ENCODE results near the gene RGS6. TPM values are rescaled to one million over a fixed set of nuclear protein-coding genes. Genes with fewer than 3 reads are reported as not detected.

RGS6 gene
- total and polyA plus RNA-seq, 4 donors: 0.06 to 5.3 (median 0.17) TPM; not detected in 1

GRCh38 chr14:72284176-72284575 lies 351.9 kb downstream of the RGS6 start:
- Histone ChIP-seq H3K36me3 (ENCODE audit: control insufficient read depth in 4 of 4, insufficient read depth in 3 of 4, low read depth in 1 of 4, low read length in 3 of 4) (no peaks in the 10 kb centered on the region), H3K9me3 (ENCODE audit: control insufficient read depth in 4 of 4, low read length in 3 of 4) (peaks cover 0 to 8% (median 6%) of the 10 kb centered on the region in 4 donors), H3K9ac (ENCODE audit: low read depth in 1 of 2, low read length in 2 of 2) (no peak overlapping the region), H3K4me1 (ENCODE audit: control insufficient read depth in 4 of 4, insufficient read depth in 4 of 4, low read length in 3 of 4) (no peaks in the 10 kb centered on the region), H3K27me3 (ENCODE audit: control insufficient read depth in 4 of 4, insufficient read depth in 4 of 4, low read length in 3 of 4) (peaks cover 0 to 3% (median 0%) of the 10 kb centered on the region in 4 donors), H3K4me3 (ENCODE audit: low read depth in 1 of 3, low read length in 3 of 3) (no peak overlapping the region), H3K27ac (ENCODE audit: low read depth in 1 of 2, low read length in 2 of 2) (no peak overlapping the region)
- DNase-seq (ENCODE audit: low spot score): no peak
- TF ChIP-seq, protein P1, sequence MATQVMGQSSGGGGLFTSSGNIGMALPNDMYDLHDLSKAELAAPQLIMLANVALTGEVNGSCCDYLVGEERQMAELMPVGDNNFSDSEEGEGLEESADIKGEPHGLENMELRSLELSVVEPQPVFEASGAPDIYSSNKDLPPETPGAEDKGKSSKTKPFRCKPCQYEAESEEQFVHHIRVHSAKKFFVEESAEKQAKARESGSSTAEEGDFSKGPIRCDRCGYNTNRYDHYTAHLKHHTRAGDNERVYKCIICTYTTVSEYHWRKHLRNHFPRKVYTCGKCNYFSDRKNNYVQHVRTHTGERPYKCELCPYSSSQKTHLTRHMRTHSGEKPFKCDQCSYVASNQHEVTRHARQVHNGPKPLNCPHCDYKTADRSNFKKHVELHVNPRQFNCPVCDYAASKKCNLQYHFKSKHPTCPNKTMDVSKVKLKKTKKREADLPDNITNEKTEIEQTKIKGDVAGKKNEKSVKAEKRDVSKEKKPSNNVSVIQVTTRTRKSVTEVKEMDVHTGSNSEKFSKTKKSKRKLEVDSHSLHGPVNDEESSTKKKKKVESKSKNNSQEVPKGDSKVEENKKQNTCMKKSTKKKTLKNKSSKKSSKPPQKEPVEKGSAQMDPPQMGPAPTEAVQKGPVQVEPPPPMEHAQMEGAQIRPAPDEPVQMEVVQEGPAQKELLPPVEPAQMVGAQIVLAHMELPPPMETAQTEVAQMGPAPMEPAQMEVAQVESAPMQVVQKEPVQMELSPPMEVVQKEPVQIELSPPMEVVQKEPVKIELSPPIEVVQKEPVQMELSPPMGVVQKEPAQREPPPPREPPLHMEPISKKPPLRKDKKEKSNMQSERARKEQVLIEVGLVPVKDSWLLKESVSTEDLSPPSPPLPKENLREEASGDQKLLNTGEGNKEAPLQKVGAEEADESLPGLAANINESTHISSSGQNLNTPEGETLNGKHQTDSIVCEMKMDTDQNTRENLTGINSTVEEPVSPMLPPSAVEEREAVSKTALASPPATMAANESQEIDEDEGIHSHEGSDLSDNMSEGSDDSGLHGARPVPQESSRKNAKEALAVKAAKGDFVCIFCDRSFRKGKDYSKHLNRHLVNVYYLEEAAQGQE (IDR thresholded peaks at IDR 0.05): no peak
- TF ChIP-seq HNF4A (conservative IDR thresholded peaks at IDR 0.05) (no peak), TAF1 (conservative IDR thresholded peaks at IDR 0.05) (no peak), RXRA (IDR thresholded peaks at IDR 0.05) (no peak), FOXA2 (IDR thresholded peaks at IDR 0.05) (no peak), RAD21 (IDR thresholded peaks at IDR 0.05) (no peak), JUND (IDR thresholded peaks at IDR 0.05) (no peak), GABPA (IDR thresholded peaks at IDR 0.05 in 1 of 2, conservative IDR thresholded peaks at IDR 0.05 in 1 of 2) (no peak), SP1 (IDR thresholded peaks at IDR 0.05) (no peak)
- TF ChIP-seq, protein P2, sequence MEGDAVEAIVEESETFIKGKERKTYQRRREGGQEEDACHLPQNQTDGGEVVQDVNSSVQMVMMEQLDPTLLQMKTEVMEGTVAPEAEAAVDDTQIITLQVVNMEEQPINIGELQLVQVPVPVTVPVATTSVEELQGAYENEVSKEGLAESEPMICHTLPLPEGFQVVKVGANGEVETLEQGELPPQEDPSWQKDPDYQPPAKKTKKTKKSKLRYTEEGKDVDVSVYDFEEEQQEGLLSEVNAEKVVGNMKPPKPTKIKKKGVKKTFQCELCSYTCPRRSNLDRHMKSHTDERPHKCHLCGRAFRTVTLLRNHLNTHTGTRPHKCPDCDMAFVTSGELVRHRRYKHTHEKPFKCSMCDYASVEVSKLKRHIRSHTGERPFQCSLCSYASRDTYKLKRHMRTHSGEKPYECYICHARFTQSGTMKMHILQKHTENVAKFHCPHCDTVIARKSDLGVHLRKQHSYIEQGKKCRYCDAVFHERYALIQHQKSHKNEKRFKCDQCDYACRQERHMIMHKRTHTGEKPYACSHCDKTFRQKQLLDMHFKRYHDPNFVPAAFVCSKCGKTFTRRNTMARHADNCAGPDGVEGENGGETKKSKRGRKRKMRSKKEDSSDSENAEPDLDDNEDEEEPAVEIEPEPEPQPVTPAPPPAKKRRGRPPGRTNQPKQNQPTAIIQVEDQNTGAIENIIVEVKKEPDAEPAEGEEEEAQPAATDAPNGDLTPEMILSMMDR (IDR thresholded peaks at IDR 0.05; ENCODE audit: low read depth, low read length, missing input control): no peak
- TF ChIP-seq, protein P3, sequence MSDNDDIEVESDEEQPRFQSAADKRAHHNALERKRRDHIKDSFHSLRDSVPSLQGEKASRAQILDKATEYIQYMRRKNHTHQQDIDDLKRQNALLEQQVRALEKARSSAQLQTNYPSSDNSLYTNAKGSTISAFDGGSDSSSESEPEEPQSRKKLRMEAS (IDR thresholded peaks at IDR 0.05): no peak
- WGBS: 87% methylated on average over 4 of the region's 4 CpGs

DNA sequence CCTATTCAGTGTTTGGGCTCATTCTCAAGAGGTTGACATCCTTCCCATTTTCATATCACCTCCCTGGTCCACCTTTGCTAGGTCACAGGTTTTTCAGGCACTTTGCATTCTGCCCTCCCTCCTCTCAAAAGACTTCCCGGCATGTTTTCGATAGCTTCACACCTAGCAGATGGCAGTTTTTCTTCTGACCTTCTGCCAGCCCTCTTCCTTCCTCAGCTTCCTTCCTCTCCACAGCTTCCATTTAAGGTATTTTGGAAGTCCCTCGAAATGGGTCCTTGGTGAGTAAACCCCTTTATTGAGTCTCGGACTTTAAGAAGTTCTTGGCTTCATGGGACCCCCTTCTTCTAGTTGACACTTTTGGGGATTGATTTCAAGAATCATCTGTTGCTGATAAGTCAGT lies 358.0 kb downstream of the RGS6 start:
- Histone ChIP-seq H3K9me3 (ENCODE audit: control insufficient read depth in 4 of 4, low read length in 3 of 4) (peaks cover 0 to 2% (median 0%) of the 10 kb centered on the region in 4 donors), H3K9ac (ENCODE audit: low read depth in 1 of 2, low read length in 2 of 2) (no peak overlapping the region), H3K27ac (ENCODE audit: low read depth in 1 of 2, low read length in 2 of 2) (no peak overlapping the region), H3K36me3 (ENCODE audit: control insufficient read depth in 4 of 4, insufficient read depth in 3 of 4, low read depth in 1 of 4, low read length in 3 of 4) (no peaks in the 10 kb centered on the region), H3K27me3 (ENCODE audit: control insufficient read depth in 4 of 4, insufficient read depth in 4 of 4, low read length in 3 of 4) (peaks cover 0 to 3% (median under 1%) of the 10 kb centered on the region in 4 donors), H3K4me1 (ENCODE audit: control insufficient read depth in 4 of 4, insufficient read depth in 4 of 4, low read length in 3 of 4) (no peaks in the 10 kb centered on the region), H3K4me3 (ENCODE audit: low read depth in 1 of 3, low read length in 3 of 3) (no peak overlapping the region)
- TF ChIP-seq, protein P4, sequence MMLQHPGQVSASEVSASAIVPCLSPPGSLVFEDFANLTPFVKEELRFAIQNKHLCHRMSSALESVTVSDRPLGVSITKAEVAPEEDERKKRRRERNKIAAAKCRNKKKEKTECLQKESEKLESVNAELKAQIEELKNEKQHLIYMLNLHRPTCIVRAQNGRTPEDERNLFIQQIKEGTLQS (IDR thresholded peaks at IDR 0.05): no peak
- TF ChIP-seq ZBTB33 (IDR thresholded peaks at IDR 0.05): no peak
- WGBS: 54% methylated on average over 4 of the region's 4 CpGs
- DNase-seq (ENCODE audit: low spot score): no peak
